SU-DHL-6 (cell line): ENCODE results near the gene EXOC7.

Source experiments
- H2AFZ ChIP-seq: fragments of 200-600 bp; sonication (generic); 2 replicates; pipeline ENCODE4 v1.6.1; 2014; ENCODE audit warnings: low read depth, mild to moderate bottlenecking, moderate library complexity, mixed read lengths, antibody characterized with exemption, low read length; ENCODE audit not compliant: severe bottlenecking
- H3F3A ChIP-seq: fragments of 200-600 bp; shearing (Covaris generic); 2 replicates; pipeline ENCODE4 v1.6.0; 2016; ENCODE audit warnings: antibody characterized with exemption, mild to moderate bottlenecking; ENCODE audit not compliant: insufficient read depth
- H3K27ac ChIP-seq: fragments of 200-600 bp; sonication (generic); 2 replicates; pipeline ENCODE4 v1.5.1; 2016; ENCODE audit warnings: low read depth, mild to moderate bottlenecking, low read length, moderate library complexity, mixed read lengths
- H3K27me3 ChIP-seq: fragments of 200-600 bp; sonication (generic), shearing (Covaris generic); 2 replicates; pipeline ENCODE4 v1.6.0; 2014; ENCODE audit warnings: mild to moderate bottlenecking, low read length
- H3K36me3 ChIP-seq: fragments of 200-600 bp; sonication (generic); 2 replicates; pipeline ENCODE4 v1.6.1; 2014; ENCODE audit warnings: mild to moderate bottlenecking, low read length, mixed read lengths
- H3K4me2 ChIP-seq: fragments of 300-600, 200-600 bp; shearing (Covaris generic), sonication (generic); 2 replicates; pipeline ENCODE4 v1.6.0; 2014; ENCODE audit warnings: low read length, low read depth, mild to moderate bottlenecking; ENCODE audit not compliant: poor library complexity, severe bottlenecking
- H3K4me3 ChIP-seq: fragments of 200-600 bp; sonication (generic); 2 replicates; pipeline ENCODE4 v1.5.1; 2014; ENCODE audit warnings: antibody characterized with exemption, low read length, mild to moderate bottlenecking, mixed read lengths; ENCODE audit not compliant: insufficient read depth, poor library complexity, severe bottlenecking
- H3K79me2 ChIP-seq: fragments of 200-600 bp; sonication (generic); 2 replicates; pipeline ENCODE4 v1.6.1; 2014; ENCODE audit warnings: mild to moderate bottlenecking, low read length, moderate library complexity; ENCODE audit not compliant: insufficient read depth
- H3K9ac ChIP-seq: fragments of 200-600 bp; sonication (generic); 2 replicates; pipeline ENCODE4 v1.7.0; 2014; ENCODE audit warnings: mild to moderate bottlenecking, low read length
- H3K9me2 ChIP-seq: fragments of 200-600 bp; sonication (generic); replicated peaks from 2 replicates; pipeline ENCODE4 v1.6.1; 2014; ENCODE audit warnings: low read length; ENCODE audit not compliant: insufficient read depth
- H3K9me3 ChIP-seq: fragments of 200-600 bp; sonication (generic); 2 replicates; pipeline ENCODE4 v1.6.1; 2014; ENCODE audit warnings: low read length, mixed read lengths; ENCODE audit not compliant: insufficient read depth
- H4K20me1 ChIP-seq: fragments of 200-600 bp; sonication (generic); 2 replicates; pipeline ENCODE4 v1.6.1; 2014; ENCODE audit warnings: low read depth, mild to moderate bottlenecking, antibody characterized with exemption, low read length, moderate library complexity, mixed read lengths
- CTCF ChIP-seq: fragments of 200-600 bp; sonication (generic); IDR thresholded peaks from one replicate; pipeline ENCODE4 v1.5.1; 2017; ENCODE audit warnings: antibody characterized with exemption, mild to moderate bottlenecking, low read length, moderate library complexity; ENCODE audit not compliant: insufficient read depth, poor library complexity, severe bottlenecking
- EZH2phosphoT487 ChIP-seq: fragments of 200-600 bp; sonication (generic), shearing (Covaris generic); conservative IDR thresholded peaks from 2 replicates; pipeline ENCODE4 v1.6.1; 2018; ENCODE audit warnings: mild to moderate bottlenecking, antibody characterized with exemption, low read length, moderate library complexity, mixed read lengths

The EXOC7 gene

DNA sequence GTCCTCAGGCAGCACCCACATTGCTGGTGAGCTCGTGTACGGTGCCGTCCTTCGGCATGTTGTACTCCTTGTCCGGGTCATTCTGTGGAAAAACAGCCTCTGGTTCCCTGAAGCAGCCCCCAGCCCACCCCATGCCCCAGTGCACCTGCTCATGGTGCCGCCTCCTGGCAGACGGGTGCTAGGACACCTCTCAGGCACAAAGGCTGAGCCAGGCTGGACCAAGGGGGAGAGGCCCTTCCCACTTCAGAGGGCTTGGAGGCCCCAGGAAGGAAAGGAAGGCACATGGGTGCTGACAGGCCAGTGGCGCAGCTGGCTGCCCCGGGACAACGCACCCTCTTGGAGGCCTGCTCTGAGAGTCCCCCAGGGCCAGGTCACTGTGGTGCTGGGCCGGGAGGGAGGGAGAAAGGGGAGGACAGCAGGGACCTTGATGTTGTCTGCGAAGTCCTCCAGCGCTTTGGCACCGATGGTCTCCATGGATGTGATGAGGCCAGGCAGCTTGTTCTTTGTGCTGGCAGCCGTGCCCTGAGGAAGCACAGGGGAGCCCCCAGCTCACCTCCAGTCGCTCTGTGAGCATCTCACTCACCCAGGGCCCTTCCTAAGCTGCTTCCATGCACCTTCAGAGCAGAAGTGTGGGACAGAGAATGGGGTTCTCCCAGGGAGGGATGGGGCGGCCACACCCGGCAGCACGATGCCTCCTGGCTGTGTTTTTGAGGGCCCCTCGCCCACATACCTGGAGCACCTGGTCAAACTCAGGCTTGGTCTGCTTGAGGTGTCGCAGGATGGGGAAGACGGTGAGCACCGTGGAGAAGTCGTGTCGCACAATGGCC, 15.3 kb downstream of the EXOC7 start:
- Histone ChIP-seq H3K36me3 (no peaks in the 10 kb centered on the region), H3K4me3 (no peak overlapping the region), H3K9me2 (no peaks in the 10 kb centered on the region), H4K20me1 (no peaks in the 10 kb centered on the region), H3K79me2 (no peaks in the 10 kb centered on the region), H3K27me3 (no peaks in the 10 kb centered on the region), H3F3A (no peaks in the 10 kb centered on the region), H3K9ac (no peak overlapping the region), H2AFZ (no peak overlapping the region), H3K4me2 (no peak overlapping the region), H3K9me3 (no peaks in the 10 kb centered on the region), H3K27ac (no peak overlapping the region)
- TF ChIP-seq EZH2phosphoT487, result no peak
- no peak for TF ChIP-seq CTCF

DNA sequence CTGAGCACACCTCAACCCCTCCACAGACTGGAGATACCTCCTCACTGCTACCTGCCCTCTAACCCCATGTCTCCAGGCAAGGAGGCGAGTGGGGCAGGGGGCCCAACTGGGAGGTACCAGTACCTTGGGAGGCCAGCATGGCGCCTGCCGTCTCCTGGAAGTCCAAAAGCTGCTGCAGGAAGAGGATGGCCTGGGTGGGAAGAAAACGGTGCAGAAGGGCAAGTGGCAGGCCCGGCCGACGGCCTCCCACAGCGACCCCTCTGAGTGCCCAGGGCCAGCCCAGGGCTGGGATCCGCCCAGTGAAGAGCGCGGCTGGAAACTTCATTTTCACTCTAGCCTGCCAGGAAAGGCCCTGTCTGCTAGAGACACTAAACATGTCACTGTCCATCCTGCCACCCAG, 16.1 kb downstream of the EXOC7 start:
- Histone ChIP-seq H3K27ac (no peak overlapping the region), H3F3A (no peaks in the 10 kb centered on the region), H3K36me3 (no peaks in the 10 kb centered on the region), H3K9me3 (no peaks in the 10 kb centered on the region), H4K20me1 (no peaks in the 10 kb centered on the region), H2AFZ (no peak overlapping the region), H3K9ac (no peak overlapping the region), H3K79me2 (no peaks in the 10 kb centered on the region), H3K27me3 (no peaks in the 10 kb centered on the region), H3K9me2 (no peaks in the 10 kb centered on the region), H3K4me2 (no peak overlapping the region), H3K4me3 (no peak overlapping the region)
- TF ChIP-seq EZH2phosphoT487 (no peak), CTCF (no peak)

GRCh38 chr17:76086384-76086783, 17.2 kb downstream of the EXOC7 start:
- Histone ChIP-seq H3K4me3 (no peak overlapping the region), H3K9me2 (no peaks in the 10 kb centered on the region), H3K9ac (no peak overlapping the region), H3K79me2 (no peaks in the 10 kb centered on the region), H3K27me3 (no peaks in the 10 kb centered on the region), H3F3A (no peaks in the 10 kb centered on the region), H3K4me2 (no peak overlapping the region), H3K36me3 (no peaks in the 10 kb centered on the region), H3K27ac (no peak overlapping the region), H3K9me3 (no peaks in the 10 kb centered on the region), H2AFZ (no peak overlapping the region), H4K20me1 (no peaks in the 10 kb centered on the region)
- TF ChIP-seq EZH2phosphoT487, result no peak
- TF ChIP-seq CTCF, result no peak
